ENCODE data around the gene SNAPC2.

GRCh38 chr19:7916955-7917266 is 3.2 kb upstream of the SNAPC2 start:
- no peak for TF ChIP-seq CTCF (IDR thresholded peaks at IDR 0.05)
- no peak for TF ChIP-seq REST (IDR thresholded peaks at IDR 0.05; ENCODE audit: insufficient read depth in 1 of 2, low read depth in 2 of 2, low read length in 1 of 2)
- TF ChIP-seq POLR2AphosphoS5 (IDR thresholded peaks at IDR 0.05; ENCODE audit: low read depth, low read length) = no peak
- TF ChIP-seq SIN3A (IDR thresholded peaks at IDR 0.05; ENCODE audit: borderline replicate concordance, insufficient read depth, low read depth, low read length) = no peak

Data from Panc1 (cell line).